Suprapubic skin (tissue), 4 donors: ENCODE data around the gene MYL5. TPM values are rescaled to one million over a fixed set of nuclear protein-coding genes. Genes with fewer than 3 reads are reported as not detected.

ENCODE experiments used
- DNase-seq, 2 donors: peaks; one replicate each; pipeline ENCODE4 v3.0.0-alpha.2; 2019; ENCODE audit warnings: low spot score in 2 of 2
- H3K27ac ChIP-seq: fragments of 200-600 bp; sonication (generic); one replicate; pipeline ENCODE4 v1.5.1; 2019
- H3K27me3 ChIP-seq: fragments of 200-600 bp; sonication (generic); one replicate; pipeline ENCODE4 v1.5.1; 2019
- H3K36me3 ChIP-seq: fragments of 200-600 bp; sonication (generic); one replicate; pipeline ENCODE4 v1.5.1; 2019
- H3K4me1 ChIP-seq: fragments of 200-600 bp; sonication (generic); one replicate; pipeline ENCODE4 v1.5.1; 2019
- H3K4me3 ChIP-seq: fragments of 200-600 bp; sonication (generic); one replicate; pipeline ENCODE4 v1.5.1; 2019; ENCODE audit warnings: mild to moderate bottlenecking
- H3K9me3 ChIP-seq: fragments of 200-600 bp; sonication (generic); one replicate; pipeline ENCODE4 v1.5.1; 2019
- CTCF ChIP-seq, 2 donors: fragments of 200-600 bp in 1 of 2; fragments of 450-650 bp in 1 of 2; sonication (generic) in 1 of 2; IDR thresholded peaks; one replicate each; pipeline ENCODE4 v1.5.1; 2016 to 2019; ENCODE audit warnings: antibody characterized with exemption in 2 of 2, mild to moderate bottlenecking in 1 of 2, moderate library complexity in 1 of 2
- EP300 ChIP-seq: sonication (generic); formaldehyde crosslinking; IDR thresholded peaks from one replicate; pipeline ENCODE4 v1.6.1; 2017; ENCODE audit warnings: antibody characterized with exemption
- POLR2A ChIP-seq, 2 donors: fragments of 450-650 bp; IDR thresholded peaks; one replicate each; pipeline ENCODE4 v1.6.1; 2017; ENCODE audit warnings: antibody characterized with exemption in 2 of 2, mild to moderate bottlenecking in 2 of 2, moderate library complexity in 2 of 2
- POLR2AphosphoS5 ChIP-seq, 3 donors: sonication (generic); formaldehyde crosslinking; IDR thresholded peaks; one replicate each; pipeline ENCODE4 v1.6.1; 2017; ENCODE audit warnings: antibody characterized with exemption in 3 of 3
- WGBS: methylation state at CpG from one replicate; pipeline ENCODE4 v1.1.5; 2018; 5-methylcytosine and 5-hydroxymethylcytosine counted together
- total RNA-seq, 4 donors: library from RNA; depleted of rRNA; stranded (reverse); fragments of >200 nt; gene quantifications; one replicate each; pipeline ENCODE4 v1.1.0, GENCODE V29; 2016

Gene MYL5
- total RNA-seq, 4 donors from 2014 or later, result 5.3 to 20.4 (median 10.5) TPM

GRCh38 chr4:660401-660800 lies 13.9 kb upstream of the MYL5 start:
- peak in 1 of 2 donors; percentile 51 for DNase-seq
- H3K4me3 ChIP-seq, result no peak overlapping the region
- no peak overlapping the region for H3K27ac ChIP-seq
- no peak for TF ChIP-seq POLR2A (IDR thresholded peaks at IDR 0.05)
- TF ChIP-seq CTCF (IDR thresholded peaks at IDR 0.05), result no peak
- no peak for TF ChIP-seq POLR2AphosphoS5 (IDR thresholded peaks at IDR 0.05)
- no peak for TF ChIP-seq EP300
- peaks cover 11% of the 10 kb centered on the region for H3K4me1 ChIP-seq
- WGBS, result 92% methylated on average over 10 of the region's 10 CpGs
- H3K9me3 ChIP-seq, result no peaks in the 10 kb centered on the region
- H3K27me3 ChIP-seq, result peaks cover 16% of the 10 kb centered on the region
- H3K36me3 ChIP-seq, result no peaks in the 10 kb centered on the region

GRCh38 chr4:661231-661630 lies 13.1 kb upstream of the MYL5 start:
- TF ChIP-seq POLR2AphosphoS5 (IDR thresholded peaks at IDR 0.05) (no peak), CTCF (IDR thresholded peaks at IDR 0.05) (no peak), EP300 (no peak), POLR2A (IDR thresholded peaks at IDR 0.05) (no peak)
- Histone ChIP-seq H3K27me3 (peaks cover 18% of the 10 kb centered on the region), H3K27ac (no peak overlapping the region), H3K9me3 (no peaks in the 10 kb centered on the region), H3K4me1 (peaks cover 11% of the 10 kb centered on the region), H3K4me3 (no peak overlapping the region), H3K36me3 (no peaks in the 10 kb centered on the region)
- 80% methylated on average over 2 of the region's 3 CpGs for WGBS
- DNase-seq, result peak in 1 of 2 donors; percentile 17

GRCh38 chr4:661881-662761 lies 12.2 kb upstream of the MYL5 start:
- Histone ChIP-seq H3K36me3 (no peaks in the 10 kb centered on the region), H3K27me3 (peaks cover 20% of the 10 kb centered on the region), H3K4me1 (peaks cover 11% of the 10 kb centered on the region), H3K4me3 (no peak overlapping the region), H3K27ac (no peak overlapping the region), H3K9me3 (no peaks in the 10 kb centered on the region)
- peak in 1 of 2 donors; percentile 64 for DNase-seq
- 92% methylated on average over 14 of the region's 42 CpGs for WGBS
- TF ChIP-seq CTCF (IDR thresholded peaks at IDR 0.05), result no peak
- TF ChIP-seq POLR2AphosphoS5 (IDR thresholded peaks at IDR 0.05), result no peak
- no peak for TF ChIP-seq POLR2A (IDR thresholded peaks at IDR 0.05)
- TF ChIP-seq EP300, result no peak

GRCh38 chr4:663046-663437 lies 11.3 kb upstream of the MYL5 start:
- H3K4me3 ChIP-seq, result peak overlapping the region; percentile 58
- H3K4me1 ChIP-seq, result peaks cover 11% of the 10 kb centered on the region
- no peak overlapping the region for H3K27ac ChIP-seq
- WGBS, result 35% methylated on average over 13 of the region's 20 CpGs
- no peak for DNase-seq
- no peaks in the 10 kb centered on the region for H3K36me3 ChIP-seq
- no peak for TF ChIP-seq POLR2AphosphoS5 (IDR thresholded peaks at IDR 0.05)
- peaks cover 20% of the 10 kb centered on the region for H3K27me3 ChIP-seq
- no peaks in the 10 kb centered on the region for H3K9me3 ChIP-seq

- H3K4me3 ChIP-seq, result peak overlapping the region; percentile 58
- no peaks in the 10 kb centered on the region for H3K9me3 ChIP-seq
- H3K4me1 ChIP-seq, result peaks cover 11% of the 10 kb centered on the region
- peak in 1 of 2 donors; percentile 64 for DNase-seq
- 40% methylated on average over 4 of the region's 80 CpGs for WGBS
- TF ChIP-seq CTCF (IDR thresholded peaks at IDR 0.05) (no peak), POLR2AphosphoS5 (IDR thresholded peaks at IDR 0.05) (no peak), POLR2A (IDR thresholded peaks at IDR 0.05) (no peak), EP300 (no peak)
- peaks cover 20% of the 10 kb centered on the region for H3K27me3 ChIP-seq
- no peaks in the 10 kb centered on the region for H3K36me3 ChIP-seq
- H3K27ac ChIP-seq, result no peak overlapping the region
Observed at GRCh38 chr4:663438-664428, 10.6 kb upstream of the MYL5 start.
